VCaP (cell line): ENCODE measurements around the gene CEP68.

Source experiments
- H3K27ac ChIP-seq: fragments of 450-650 bp; 2 replicates; pipeline ENCODE4 v1.5.1; 2017
- TF ChIP-seq, protein P1 (sequence below): fragments of 450-650 bp; conservative IDR thresholded peaks from 2 replicates; pipeline ENCODE4 v1.5.1; 2017; ENCODE audit warnings: mild to moderate bottlenecking, moderate library complexity

CEP68 gene

DNA sequence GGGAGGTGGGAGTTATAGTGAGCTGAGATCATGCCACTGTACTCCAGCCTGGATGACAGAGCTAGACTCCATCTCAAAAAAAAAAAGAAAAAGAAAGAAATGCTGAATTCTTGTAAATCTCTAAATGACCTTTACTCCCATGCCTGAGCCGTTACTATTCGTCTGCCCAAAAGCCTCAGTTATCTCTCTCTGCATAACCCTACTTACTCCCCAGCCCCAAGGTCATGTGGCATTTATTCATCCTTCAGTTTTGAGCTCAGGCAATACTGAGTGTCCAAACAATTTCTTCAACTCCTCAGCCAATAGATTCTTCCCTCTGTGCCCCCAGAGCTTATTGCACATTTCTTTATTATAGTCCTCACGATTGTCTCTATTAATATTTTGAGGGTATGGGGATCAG, 44.9 kb downstream of the CEP68 start:
- no peak overlapping the region for H3K27ac ChIP-seq
- TF ChIP-seq, protein P1, sequence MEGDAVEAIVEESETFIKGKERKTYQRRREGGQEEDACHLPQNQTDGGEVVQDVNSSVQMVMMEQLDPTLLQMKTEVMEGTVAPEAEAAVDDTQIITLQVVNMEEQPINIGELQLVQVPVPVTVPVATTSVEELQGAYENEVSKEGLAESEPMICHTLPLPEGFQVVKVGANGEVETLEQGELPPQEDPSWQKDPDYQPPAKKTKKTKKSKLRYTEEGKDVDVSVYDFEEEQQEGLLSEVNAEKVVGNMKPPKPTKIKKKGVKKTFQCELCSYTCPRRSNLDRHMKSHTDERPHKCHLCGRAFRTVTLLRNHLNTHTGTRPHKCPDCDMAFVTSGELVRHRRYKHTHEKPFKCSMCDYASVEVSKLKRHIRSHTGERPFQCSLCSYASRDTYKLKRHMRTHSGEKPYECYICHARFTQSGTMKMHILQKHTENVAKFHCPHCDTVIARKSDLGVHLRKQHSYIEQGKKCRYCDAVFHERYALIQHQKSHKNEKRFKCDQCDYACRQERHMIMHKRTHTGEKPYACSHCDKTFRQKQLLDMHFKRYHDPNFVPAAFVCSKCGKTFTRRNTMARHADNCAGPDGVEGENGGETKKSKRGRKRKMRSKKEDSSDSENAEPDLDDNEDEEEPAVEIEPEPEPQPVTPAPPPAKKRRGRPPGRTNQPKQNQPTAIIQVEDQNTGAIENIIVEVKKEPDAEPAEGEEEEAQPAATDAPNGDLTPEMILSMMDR = no peak

DNA sequence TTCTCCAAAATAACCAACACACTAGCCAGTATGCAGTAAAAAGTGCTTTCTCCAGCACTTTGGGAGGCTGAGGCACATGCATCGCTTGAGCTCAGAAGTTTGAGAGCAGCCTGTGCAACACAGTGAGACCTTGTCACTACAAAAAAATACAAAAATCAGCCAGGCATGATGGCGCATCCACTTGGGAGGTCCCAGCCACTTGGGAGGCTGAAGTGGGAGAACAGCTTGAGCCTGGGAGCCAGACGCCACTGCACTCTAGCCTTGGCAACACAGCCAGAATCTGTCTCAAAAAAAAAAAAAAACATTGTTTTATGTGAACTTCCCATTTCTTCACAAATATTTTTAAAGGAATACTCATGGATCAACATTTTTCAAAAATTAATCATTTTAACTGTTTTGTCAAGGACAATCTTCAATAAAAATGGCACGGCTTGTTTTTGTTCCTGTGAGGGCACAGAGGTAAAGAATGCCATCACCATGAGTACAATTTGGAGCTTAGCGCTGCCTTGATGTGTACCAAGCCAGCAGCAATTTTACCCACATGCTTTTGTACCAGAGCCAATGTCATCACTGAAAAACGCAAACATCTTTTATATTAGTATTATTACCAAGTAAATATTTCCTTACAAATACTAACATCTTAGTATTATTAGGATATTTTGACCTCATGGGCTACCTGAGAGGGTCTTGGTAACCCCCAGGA, 46.9 kb downstream of the CEP68 start:
- peak overlapping the region; percentile 57 for H3K27ac ChIP-seq
- TF ChIP-seq, protein P1 = no peak

- no peak overlapping the region for H3K27ac ChIP-seq
- TF ChIP-seq, protein P1 = no peak
Observed at GRCh38 chr2:65107530-65107929, 51.3 kb downstream of the CEP68 start.

GRCh38 chr2:65108780-65109179, 52.6 kb downstream of the CEP68 start:
- no peak overlapping the region for H3K27ac ChIP-seq
- TF ChIP-seq, protein P1 = no peak

DNA sequence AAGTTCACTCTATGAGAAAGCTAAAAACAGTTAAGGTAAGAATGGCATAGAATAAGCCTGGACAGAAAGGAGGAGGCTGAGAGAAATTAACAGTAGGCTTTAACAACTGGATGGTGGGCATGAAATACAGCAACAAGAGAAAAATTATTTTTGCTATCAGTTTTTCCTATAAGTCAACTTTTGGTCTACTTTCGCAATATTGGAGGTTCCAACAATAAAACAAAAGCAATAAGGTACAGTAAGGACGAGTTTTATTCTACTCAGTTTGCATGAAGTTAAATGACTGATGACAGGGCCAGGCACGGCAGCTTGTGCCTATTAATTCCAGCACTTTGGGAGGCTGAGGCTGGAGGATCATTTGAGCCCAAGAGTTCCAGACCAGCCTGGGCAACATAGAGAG, 56.4 kb downstream of the CEP68 start:
- no peak overlapping the region for H3K27ac ChIP-seq
- TF ChIP-seq, protein P1 = no peak

DNA sequence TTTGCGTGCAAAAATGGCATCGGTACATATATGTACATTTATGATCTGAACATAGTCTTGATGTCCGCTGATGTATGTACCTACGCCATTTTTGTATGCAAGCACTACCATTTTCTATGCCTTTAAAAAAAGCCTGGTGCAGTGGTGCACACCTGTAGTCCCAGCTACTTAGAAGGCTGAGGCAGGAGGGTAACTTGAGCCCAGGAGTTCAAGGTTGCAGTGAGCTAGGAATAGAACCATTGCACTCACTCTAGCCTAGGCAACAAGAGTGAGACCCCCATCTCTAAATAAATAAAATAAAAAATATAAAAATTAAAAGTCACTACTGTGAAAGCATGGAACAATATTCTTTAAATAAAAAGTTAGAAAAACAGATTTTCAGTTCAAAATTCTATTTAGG, 57.0 kb downstream of the CEP68 start:
- no peak overlapping the region for H3K27ac ChIP-seq

GRCh38 chr2:65113816-65114215, 57.6 kb downstream of the CEP68 start:
- H3K27ac ChIP-seq = no peak overlapping the region
- TF ChIP-seq, protein P1 = no peak

More for the DNA sequence above, 57.0 kb downstream of the CEP68 start:
- TF ChIP-seq, protein P1 = no peak
